HG02763 (cell line): ENCODE measurements around the gene DCTN1.

ENCODE experiments used
- ATAC-seq: cut with Tn5 transposase; IDR thresholded peaks from one replicate; pipeline ENCODE4 v1.9.1; 2021; ENCODE audit warnings: mild to moderate bottlenecking, moderate library complexity; ENCODE audit not compliant: unreplicated experiment

Gene DCTN1

GRCh38 chr2:74414441-74414840 is 34.3 kb upstream of the DCTN1 start:
- ATAC-seq, result no peak

GRCh38 chr2:74413001-74413698 is 33.0 kb upstream of the DCTN1 start:
- no peak for ATAC-seq

GRCh38 chr2:74407682-74408081 is 27.6 kb upstream of the DCTN1 start:
- ATAC-seq, result no peak

GRCh38 chr2:74406035-74406434 is 25.9 kb upstream of the DCTN1 start:
- ATAC-seq, result no peak

- no peak for ATAC-seq
Observed at GRCh38 chr2:74401891-74402290, 21.8 kb upstream of the DCTN1 start.

GRCh38 chr2:74399785-74400184 is 19.7 kb upstream of the DCTN1 start:
- ATAC-seq, result no peak

- no peak for ATAC-seq
Observed at GRCh38 chr2:74396149-74396548, 16.0 kb upstream of the DCTN1 start.

GRCh38 chr2:74393525-74393924 is 13.4 kb upstream of the DCTN1 start:
- no peak for ATAC-seq

GRCh38 chr2:74392449-74392743 is 12.3 kb upstream of the DCTN1 start:
- no peak for ATAC-seq

- ATAC-seq, result peak; percentile 73
Observed at GRCh38 chr2:74391580-74392448, 11.7 kb upstream of the DCTN1 start.

- ATAC-seq, result peak; percentile 18
Observed at GRCh38 chr2:74391209-74391579, 11.1 kb upstream of the DCTN1 start.

- ATAC-seq, result no peak
Observed at GRCh38 chr2:74390606-74391005, 10.5 kb upstream of the DCTN1 start.

GRCh38 chr2:74387346-74387745 is 7.2 kb upstream of the DCTN1 start:
- no peak for ATAC-seq

GRCh38 chr2:74385396-74385795 is 5.3 kb upstream of the DCTN1 start:
- ATAC-seq, result no peak

- no peak for ATAC-seq
Observed at GRCh38 chr2:74384051-74384450, 3.9 kb upstream of the DCTN1 start.

GRCh38 chr2:74383254-74383653 is 3.1 kb upstream of the DCTN1 start:
- ATAC-seq, result no peak

- ATAC-seq, result no peak
Observed at GRCh38 chr2:74381751-74382150, 1.6 kb upstream of the DCTN1 start.

GRCh38 chr2:74378007-74378406 is 2.1 kb downstream of the DCTN1 start:
- ATAC-seq, result no peak

- no peak for ATAC-seq
Observed at GRCh38 chr2:74375838-74376237, 4.3 kb downstream of the DCTN1 start.

- ATAC-seq, result no peak
Observed at GRCh38 chr2:74374509-74375205, 5.5 kb downstream of the DCTN1 start.

- ATAC-seq, result no peak
Observed at GRCh38 chr2:74373985-74374384, 6.1 kb downstream of the DCTN1 start.

GRCh38 chr2:74373221-74373676 is 6.9 kb downstream of the DCTN1 start:
- ATAC-seq, result no peak
